ENCODE data around the gene TES. TPM values are rescaled to one million over a fixed set of nuclear protein-coding genes. Genes with fewer than 3 reads are reported as not detected.
"Not testable (repeated sequence)": the region's sequence is repeated elsewhere in the genome, so short reads cannot be mapped to it uniquely, and the experiment has no call there.

The TES gene
- total RNA-seq, 6 experiments from 2014 or later = 6.0 to 22.3 (median 12.5) TPM

- Histone ChIP-seq H3K9me3 (no peaks in the 10 kb centered on the region), H3K4me1 (no peaks in the 10 kb centered on the region), H3K27ac (no peak overlapping the region), H3K4me3 (no peak overlapping the region), H3K36me3 (no peaks in the 10 kb centered on the region), H3K27me3 (no peaks in the 10 kb centered on the region)
- no peak for TF ChIP-seq POLR2A (IDR thresholded peaks at IDR 0.05)
- TF ChIP-seq CTCF (IDR thresholded peaks at IDR 0.05) = no peak
- DNase-seq (no peak), ATAC-seq (no peak)
- 67% methylated on average over 1 of the region's 1 CpG for WGBS (ENCODE audit: insufficient coverage, low coverage, low lambda C conversion rate, missing lambda C conversion rate)
- intact Hi-C loops (cut with DNase I) = no loop called here
Measured at GRCh38 chr7:116293139-116293538, 82.8 kb downstream of the TES start.

GRCh38 chr7:116293633-116294032 is 83.3 kb downstream of the TES start:
- no peaks in the 10 kb centered on the region for H3K9me3 ChIP-seq
- no peaks in the 10 kb centered on the region for H3K4me1 ChIP-seq
- WGBS (ENCODE audit: insufficient coverage, low coverage, low lambda C conversion rate, missing lambda C conversion rate) = 71% methylated on average over 3 of the region's 3 CpGs
- DNase-seq (no peak), ATAC-seq (no peak)
- TF ChIP-seq CTCF (IDR thresholded peaks at IDR 0.05) (no peak), POLR2A (IDR thresholded peaks at IDR 0.05) (no peak)
- no peaks in the 10 kb centered on the region for H3K36me3 ChIP-seq
- no peak overlapping the region for H3K4me3 ChIP-seq
- no peaks in the 10 kb centered on the region for H3K27me3 ChIP-seq
- intact Hi-C loops (cut with DNase I) = no loop called here
- no peak overlapping the region for H3K27ac ChIP-seq

GRCh38 chr7:116295903-116296302 is 85.6 kb downstream of the TES start:
- H3K27me3 ChIP-seq; intact Hi-C loops (cut with DNase I); ATAC-seq; H3K9me3 ChIP-seq; H3K4me3 ChIP-seq; H3K36me3 ChIP-seq; H3K4me1 ChIP-seq; H3K27ac ChIP-seq; DNase-seq: not testable (repeated sequence)

GRCh38 chr7:116298055-116298454 is 87.7 kb downstream of the TES start:
- no peak for TF ChIP-seq CTCF (IDR thresholded peaks at IDR 0.05)
- TF ChIP-seq POLR2A (IDR thresholded peaks at IDR 0.05) = no peak
- H3K4me1 ChIP-seq = no peaks in the 10 kb centered on the region
- no peak overlapping the region for H3K4me3 ChIP-seq
- ATAC-seq = no peak
- H3K27ac ChIP-seq = no peak overlapping the region
- H3K9me3 ChIP-seq = no peaks in the 10 kb centered on the region
- intact Hi-C loops (cut with DNase I) = no loop called here
- 100% methylated on average over 1 of the region's 1 CpG for WGBS (ENCODE audit: insufficient coverage, low coverage, low lambda C conversion rate, missing lambda C conversion rate)
- H3K36me3 ChIP-seq = no peaks in the 10 kb centered on the region
- DNase-seq = no peak
- no peaks in the 10 kb centered on the region for H3K27me3 ChIP-seq

- H3K27ac ChIP-seq = no peak overlapping the region
- no peaks in the 10 kb centered on the region for H3K9me3 ChIP-seq
- H3K36me3 ChIP-seq = no peaks in the 10 kb centered on the region
- H3K4me3 ChIP-seq = no peak overlapping the region
- TF ChIP-seq POLR2A (IDR thresholded peaks at IDR 0.05) (no peak), CTCF (IDR thresholded peaks at IDR 0.05) (no peak)
- H3K4me1 ChIP-seq = no peaks in the 10 kb centered on the region
- ATAC-seq = no peak
- WGBS (ENCODE audit: insufficient coverage, low coverage, low lambda C conversion rate, missing lambda C conversion rate) = 73% methylated on average over 3 of the region's 3 CpGs
- intact Hi-C loops (cut with DNase I) = no loop called here
- H3K27me3 ChIP-seq = no peaks in the 10 kb centered on the region
- no peak for DNase-seq
Measured at GRCh38 chr7:116298576-116298975, 88.2 kb downstream of the TES start.

Data from right lobe of liver (tissue), 6 donors.